Astrocyte (in vitro differentiated cells and primary cell): ENCODE data around the gene CCDC93.

Experiments used
- CTCF ChIP-seq: IDR thresholded peaks from 2 replicates; pipeline ENCODE4 v1.5.1; 2011; ENCODE audit warnings: low read depth, mild to moderate bottlenecking, inconsistent platforms, low read length, moderate library complexity; ENCODE audit not compliant: insufficient read depth
- EZH2 ChIP-seq: IDR thresholded peaks from 2 replicates; pipeline ENCODE4 v1.6.1; 2012; ENCODE audit warnings: mild to moderate bottlenecking, low read length, inconsistent platforms; ENCODE audit not compliant: insufficient read depth

GRCh38 chr2:117952228-117952627 lies 61.6 kb downstream of the CCDC93 start:
- TF ChIP-seq CTCF (no peak), EZH2 (no peak)
